HepG2 (cell line): Measurements from ENCODE around the gene ADAM15. TPM values are rescaled to one million over a fixed set of nuclear protein-coding genes. Genes with fewer than 3 reads are reported as not detected.

ENCODE experiments used
- AGO1 ChIP-seq: fragments of 200-400 bp; formaldehyde crosslinking; IDR thresholded peaks from 2 replicates; pipeline ENCODE4 v1.6.1; 2017; ENCODE audit warnings: mild to moderate bottlenecking, low read depth, low read length, moderate library complexity; ENCODE audit not compliant: poor library complexity, severe bottlenecking
- ARID5B ChIP-seq: IDR thresholded peaks from 2 replicates; pipeline ENCODE4 v1.4.0; 2020; ENCODE audit warnings: mild to moderate bottlenecking, missing genetic modification reagents
- CHD2 ChIP-seq: IDR thresholded peaks from 2 replicates; pipeline ENCODE4 v1.6.1; 2011; ENCODE audit warnings: low read depth, low read length, improper control_type of control experiment
- E2F2 ChIP-seq: sonication (generic); formaldehyde crosslinking; IDR thresholded peaks from 2 replicates; pipeline ENCODE4 v1.4.0; 2020; ENCODE audit warnings: missing genetic modification reagents, borderline replicate concordance
- ERF ChIP-seq: IDR thresholded peaks from 2 replicates; pipeline ENCODE4 v1.6.1; 2018; ENCODE audit warnings: missing biosample characterization, missing genetic modification reagents
- FOXJ3 ChIP-seq: sonication (generic); formaldehyde crosslinking; IDR thresholded peaks from 2 replicates; pipeline ENCODE4 v1.4.0; 2020; ENCODE audit warnings: missing genetic modification reagents, mild to moderate bottlenecking, borderline replicate concordance
- MIXL1 ChIP-seq: IDR thresholded peaks from 2 replicates; pipeline ENCODE4 v1.6.1; 2016
- MYC ChIP-seq: sonication (generic); formaldehyde crosslinking; IDR thresholded peaks from 2 replicates; pipeline ENCODE4 v1.9.0; 2021; ENCODE audit warnings: missing genetic modification reagents, borderline replicate concordance
- NKX3-1 ChIP-seq: sonication (generic); formaldehyde crosslinking; IDR thresholded peaks from 2 replicates; pipeline ENCODE4 v1.5.0; 2020; ENCODE audit warnings: missing genetic modification reagents
- RFX3 ChIP-seq: IDR thresholded peaks from 2 replicates; pipeline ENCODE4 v1.6.1; 2016; ENCODE audit warnings: missing biosample characterization, missing genetic modification reagents
- SIX1 ChIP-seq: sonication (generic); formaldehyde crosslinking; IDR thresholded peaks from 2 replicates; pipeline ENCODE4 v1.4.0; 2020; ENCODE audit warnings: missing genetic modification reagents, borderline replicate concordance
- SRSF9 ChIP-seq: fragments of 200-400 bp; formaldehyde crosslinking; IDR thresholded peaks from 2 replicates; pipeline ENCODE4 v1.6.1; 2018; ENCODE audit warnings: borderline replicate concordance, mild to moderate bottlenecking, low read depth, low read length; ENCODE audit not compliant: insufficient read depth, poor library complexity, severe bottlenecking
- SYNCRIP ChIP-seq: fragments of 200-400 bp; formaldehyde crosslinking; IDR thresholded peaks from 2 replicates; pipeline ENCODE4 v1.6.1; 2018; ENCODE audit warnings: mild to moderate bottlenecking, low read depth, low read length; ENCODE audit not compliant: insufficient read depth
- TBX2 ChIP-seq: sonication (generic); formaldehyde crosslinking; IDR thresholded peaks from 2 replicates; pipeline ENCODE4 v1.5.0; 2020; ENCODE audit warnings: missing genetic modification reagents, mild to moderate bottlenecking, borderline replicate concordance
- TCF7 ChIP-seq: sonication (generic); IDR thresholded peaks from 2 replicates; pipeline ENCODE4 v1.6.1; 2016; ENCODE audit warnings: antibody characterized with exemption, low read depth
- THAP11 ChIP-seq: IDR thresholded peaks from 2 replicates; pipeline ENCODE4 v1.6.1; 2016; ENCODE audit warnings: missing biosample characterization, missing genetic modification reagents
- ZKSCAN1 ChIP-seq: fragments of 150-350 bp; IDR thresholded peaks from 2 replicates; pipeline ENCODE4 v1.6.1; 2014; ENCODE audit warnings: low read length
- ZNF326 ChIP-seq: sonication (generic); formaldehyde crosslinking; IDR thresholded peaks from 2 replicates; pipeline ENCODE4 v1.4.0; 2020; ENCODE audit warnings: missing genetic modification reagents, borderline replicate concordance
- ZNF333 ChIP-seq: sonication (generic); formaldehyde crosslinking; IDR thresholded peaks from 2 replicates; pipeline ENCODE4 v1.4.0; 2020; ENCODE audit warnings: mild to moderate bottlenecking, missing genetic modification reagents, borderline replicate concordance
- ZNF441 ChIP-seq: sonication (generic); formaldehyde crosslinking; IDR thresholded peaks from 2 replicates; pipeline ENCODE4 v1.7.0; 2021; ENCODE audit warnings: missing genetic modification reagents, borderline replicate concordance
- ZNF589 ChIP-seq: sonication (generic); formaldehyde crosslinking; conservative IDR thresholded peaks from 2 replicates; pipeline ENCODE4 v1.8.0; 2022; ENCODE audit warnings: mild to moderate bottlenecking, moderate library complexity, missing genetic modification reagents
- polyA plus RNA-seq, 8 experiments: library from polyadenylated mRNA; depleted of rRNA in 3 of 8; stranded (reverse) in 7 of 8; unstranded in 1 of 8; fragments of >200 nt; fragmentation: Illumina TruSeq in 4 of 8; extraction: Trizol in 4 of 8; gene quantifications; 2 replicates each; pipeline versions ENCODE4 v1.2.1 to v1.2.3, GENCODE V29; 2011 to 2016; ENCODE audit warnings: low read depth in 4 of 8, missing spikeins in 1 of 8, mixed read lengths in 1 of 8; ENCODE audit not compliant: insufficient read depth in 1 of 8
- total RNA-seq, 5 experiments: library from RNA; depleted of rRNA; stranded (reverse); fragments of >200 nt; fragmentation: Illumina TruSeq; extraction: Trizol; gene quantifications; 2 replicates each; pipeline ENCODE4 v1.2.3, GENCODE V29; 2016; ENCODE audit warnings: low read depth in 1 of 5
- TF ChIP-seq, protein P1 (sequence below): IDR thresholded peaks from 2 replicates; pipeline ENCODE4 v1.6.1; 2016; ENCODE audit warnings: low read depth, borderline replicate concordance
- TF ChIP-seq, protein P2 (sequence below): fragments of 450-650 bp; IDR thresholded peaks from 2 replicates; pipeline ENCODE4 v1.6.1; 2017; ENCODE audit warnings: mild to moderate bottlenecking

The ADAM15 gene
- total and polyA plus RNA-seq, 2 of the 13 experiments (the other 11 are each of a cell fraction or from before 2014, with no cell fraction given) = 17.9 to 25.6 TPM

GRCh38 chr1:155043301-155043702, 7.8 kb upstream of the ADAM15 start (continued):
- TF ChIP-seq, protein P1, sequence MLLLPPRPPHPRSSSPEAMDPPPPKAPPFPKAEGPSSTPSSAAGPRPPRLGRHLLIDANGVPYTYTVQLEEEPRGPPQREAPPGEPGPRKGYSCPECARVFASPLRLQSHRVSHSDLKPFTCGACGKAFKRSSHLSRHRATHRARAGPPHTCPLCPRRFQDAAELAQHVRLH = peak; percentile 53; the same call in 1 of the 2 replicates
- TF ChIP-seq THAP11 (CRISPR knock-in tag) (no peak), RFX3 (CRISPR knock-in tag) (no peak), NKX3-1 (CRISPR knock-in tag) (no peak), E2F2 (CRISPR knock-in tag) (no peak), ZNF326 (CRISPR knock-in tag) (no peak), ZNF333 (CRISPR knock-in tag) (no peak), SYNCRIP (no peak), ZKSCAN1 (no peak), MYC (CRISPR knock-in tag) (peak; percentile 48; the same call in 1 of the 2 replicates), MIXL1 (CRISPR knock-in tag) (no peak), ARID5B (peak; percentile 15; the same call in 1 of the 2 replicates), TBX2 (CRISPR knock-in tag) (0 out of 2 replicates have a peak, but pooled peaks have one; percentile 36), SRSF9 (no peak), AGO1 (no peak), FOXJ3 (no peak), ZNF441 (CRISPR knock-in tag) (0 out of 2 replicates have a peak, but pooled peaks have one; percentile 4), ERF (CRISPR knock-in tag) (0 out of 2 replicates have a peak, but pooled peaks have one; percentile 27), SIX1 (no peak), CHD2 (no peak), TCF7 (no peak), ZNF589 (no peak)
- TF ChIP-seq, protein P2, sequence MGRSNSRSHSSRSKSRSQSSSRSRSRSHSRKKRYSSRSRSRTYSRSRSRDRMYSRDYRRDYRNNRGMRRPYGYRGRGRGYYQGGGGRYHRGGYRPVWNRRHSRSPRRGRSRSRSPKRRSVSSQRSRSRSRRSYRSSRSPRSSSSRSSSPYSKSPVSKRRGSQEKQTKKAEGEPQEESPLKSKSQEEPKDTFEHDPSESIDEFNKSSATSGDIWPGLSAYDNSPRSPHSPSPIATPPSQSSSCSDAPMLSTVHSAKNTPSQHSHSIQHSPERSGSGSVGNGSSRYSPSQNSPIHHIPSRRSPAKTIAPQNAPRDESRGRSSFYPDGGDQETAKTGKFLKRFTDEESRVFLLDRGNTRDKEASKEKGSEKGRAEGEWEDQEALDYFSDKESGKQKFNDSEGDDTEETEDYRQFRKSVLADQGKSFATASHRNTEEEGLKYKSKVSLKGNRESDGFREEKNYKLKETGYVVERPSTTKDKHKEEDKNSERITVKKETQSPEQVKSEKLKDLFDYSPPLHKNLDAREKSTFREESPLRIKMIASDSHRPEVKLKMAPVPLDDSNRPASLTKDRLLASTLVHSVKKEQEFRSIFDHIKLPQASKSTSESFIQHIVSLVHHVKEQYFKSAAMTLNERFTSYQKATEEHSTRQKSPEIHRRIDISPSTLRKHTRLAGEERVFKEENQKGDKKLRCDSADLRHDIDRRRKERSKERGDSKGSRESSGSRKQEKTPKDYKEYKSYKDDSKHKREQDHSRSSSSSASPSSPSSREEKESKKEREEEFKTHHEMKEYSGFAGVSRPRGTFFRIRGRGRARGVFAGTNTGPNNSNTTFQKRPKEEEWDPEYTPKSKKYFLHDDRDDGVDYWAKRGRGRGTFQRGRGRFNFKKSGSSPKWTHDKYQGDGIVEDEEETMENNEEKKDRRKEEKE = no peak
